ENCODE data around the gene CNR1.

CNR1 gene

DNA sequence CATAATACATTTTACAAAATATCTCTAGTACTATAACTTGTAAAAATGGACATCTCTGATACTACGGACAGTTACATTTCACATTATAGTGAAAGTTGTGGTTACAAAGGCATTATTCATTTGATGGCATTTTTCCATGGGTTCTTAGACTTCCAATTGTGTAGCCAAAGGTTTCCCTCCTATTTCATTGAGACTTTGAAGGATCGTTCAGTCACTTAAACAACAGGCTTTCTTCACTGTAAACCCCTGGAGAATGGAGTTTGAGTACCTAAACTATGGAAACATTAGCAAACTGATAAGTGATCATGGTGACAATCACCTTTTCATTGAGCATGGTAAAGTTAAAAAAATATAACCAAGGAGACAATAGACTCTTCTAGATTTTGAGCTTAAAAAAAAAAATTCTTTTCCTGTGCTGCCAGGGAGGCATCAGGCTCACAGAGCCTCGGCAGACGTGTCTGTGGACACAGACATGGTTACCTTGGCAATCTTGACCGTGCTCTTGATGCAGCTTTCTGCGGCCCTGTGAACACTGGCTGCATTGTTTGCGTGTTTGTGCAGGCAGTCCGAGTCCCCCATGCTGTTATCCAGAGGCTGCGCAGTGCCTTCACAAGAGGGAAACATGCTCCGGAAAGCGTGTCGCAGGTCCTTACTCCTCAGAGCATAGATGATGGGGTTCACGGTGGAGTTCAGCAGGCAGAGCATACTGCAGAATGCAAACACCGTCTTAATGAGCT is 22.6 kb downstream of the CNR1 start:
- no peak for DNase-seq (ENCODE audit: low spot score)

DNA sequence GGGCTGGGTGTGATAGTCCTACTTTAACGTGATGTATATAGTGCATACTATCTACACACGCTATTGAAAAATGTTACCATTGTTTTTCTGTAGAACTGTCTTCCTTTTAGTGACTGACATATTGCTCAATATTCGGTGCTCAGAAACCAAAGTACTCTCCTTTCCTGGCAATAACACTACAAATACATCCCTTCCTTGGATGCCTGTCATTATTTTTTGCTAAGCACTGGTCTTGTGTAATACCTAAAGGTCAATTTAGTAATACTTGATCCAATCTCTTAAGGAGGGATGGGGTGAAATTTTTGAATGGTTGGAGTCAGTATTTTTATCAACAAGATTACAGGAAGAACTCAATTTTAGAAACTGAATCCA is 23.9 kb downstream of the CNR1 start:
- DNase-seq (ENCODE audit: low spot score): no peak

DNA sequence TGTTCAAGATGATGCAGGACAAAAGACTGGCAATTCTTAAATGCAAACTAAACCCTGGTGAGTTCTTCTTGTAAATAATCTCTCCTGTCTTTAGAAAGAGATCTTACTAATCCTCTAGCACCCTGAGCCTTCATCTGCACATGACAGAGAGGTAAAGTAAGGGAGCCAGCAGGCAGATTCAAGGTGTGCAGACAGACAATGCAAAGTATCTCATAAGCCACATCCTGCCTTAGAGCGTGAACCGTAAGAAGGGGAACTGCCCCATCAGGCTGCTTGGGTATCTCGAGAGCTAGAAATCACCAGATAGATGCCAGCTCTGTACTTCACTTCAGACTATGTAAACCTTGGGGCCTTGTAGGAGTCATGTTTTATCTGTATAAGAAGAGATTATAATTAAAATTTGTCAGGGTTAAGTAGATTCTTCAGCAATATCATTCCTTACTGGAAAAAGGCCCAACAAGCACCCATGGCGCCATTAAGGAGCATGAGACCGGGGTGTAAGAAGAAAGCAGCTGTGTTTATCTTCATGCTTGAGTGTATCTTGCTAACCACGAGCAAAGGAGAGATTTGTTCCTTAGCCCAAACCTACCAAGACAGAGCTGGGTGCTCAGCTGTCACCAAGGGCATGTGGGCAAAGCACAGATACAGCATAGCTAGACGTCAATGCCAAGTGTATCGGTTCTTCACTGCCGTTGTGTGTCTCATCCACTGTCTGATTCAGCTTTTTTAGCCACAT is 24.4 kb downstream of the CNR1 start:
- peak; percentile 30 for DNase-seq (ENCODE audit: low spot score)

DNA sequence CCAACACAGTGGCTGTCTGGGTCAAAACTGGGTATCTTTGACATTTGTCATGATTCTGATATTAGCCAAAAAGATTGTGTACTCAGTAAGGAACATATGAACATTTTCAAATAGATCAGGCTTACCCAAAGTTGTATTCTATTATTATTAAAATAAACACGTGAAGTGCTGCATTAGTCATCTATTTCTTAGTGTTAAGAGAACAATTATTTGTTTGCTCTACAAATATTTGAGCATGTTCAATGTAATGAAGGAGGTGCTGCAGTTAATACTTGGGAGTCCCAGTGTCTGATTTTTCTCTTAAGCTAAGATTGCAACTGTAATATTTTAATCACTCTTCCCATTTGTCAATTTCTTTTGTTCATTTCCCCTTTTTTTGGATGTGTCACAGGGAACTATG is 28.2 kb downstream of the CNR1 start:
- DNase-seq (ENCODE audit: low spot score): no peak

DNA sequence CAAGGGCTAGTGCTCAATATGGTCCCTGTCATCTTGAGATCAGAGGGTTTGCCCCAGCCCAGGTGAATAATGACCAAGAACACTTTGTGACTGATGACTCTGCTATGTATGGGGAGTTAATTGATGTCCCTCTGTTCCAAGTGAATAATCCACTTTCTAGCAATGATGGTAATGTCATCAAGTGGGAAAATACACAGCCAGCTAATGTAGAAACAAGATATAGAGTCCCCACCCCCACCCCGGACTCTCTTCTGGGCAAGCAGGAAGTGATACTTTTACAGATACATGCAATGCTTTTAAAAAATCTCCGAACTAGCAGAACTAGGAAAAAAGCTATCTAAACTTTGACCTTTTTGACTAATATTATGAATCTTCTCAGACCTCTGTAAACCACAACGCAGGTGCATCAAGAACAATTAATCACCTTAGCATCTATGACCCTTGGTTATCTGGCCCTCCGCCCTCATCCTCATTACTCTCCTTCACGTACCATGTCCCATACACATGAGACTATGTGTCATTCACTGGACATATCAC is 30.5 kb downstream of the CNR1 start:
- no peak for DNase-seq (ENCODE audit: low spot score)

DNA sequence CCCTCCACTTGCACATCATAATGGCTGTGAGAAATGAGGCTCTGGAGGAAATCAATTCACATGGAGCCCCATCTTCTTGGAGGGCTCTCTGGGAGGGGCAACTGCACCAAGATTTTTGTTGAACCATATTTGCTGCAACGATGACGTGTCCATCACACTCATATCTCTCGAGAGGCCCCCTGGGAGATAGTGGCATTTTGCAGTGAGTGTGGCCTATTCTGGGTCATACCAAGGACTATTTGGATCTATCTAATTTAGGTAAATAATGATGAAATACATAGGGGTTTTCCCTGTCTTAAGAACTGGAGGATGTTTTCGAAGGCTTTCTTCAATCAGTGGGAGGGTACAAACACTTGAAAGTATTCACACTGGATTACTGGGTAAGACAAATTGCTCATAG is 31.6 kb downstream of the CNR1 start:
- DNase-seq (ENCODE audit: low spot score): no peak

DNA sequence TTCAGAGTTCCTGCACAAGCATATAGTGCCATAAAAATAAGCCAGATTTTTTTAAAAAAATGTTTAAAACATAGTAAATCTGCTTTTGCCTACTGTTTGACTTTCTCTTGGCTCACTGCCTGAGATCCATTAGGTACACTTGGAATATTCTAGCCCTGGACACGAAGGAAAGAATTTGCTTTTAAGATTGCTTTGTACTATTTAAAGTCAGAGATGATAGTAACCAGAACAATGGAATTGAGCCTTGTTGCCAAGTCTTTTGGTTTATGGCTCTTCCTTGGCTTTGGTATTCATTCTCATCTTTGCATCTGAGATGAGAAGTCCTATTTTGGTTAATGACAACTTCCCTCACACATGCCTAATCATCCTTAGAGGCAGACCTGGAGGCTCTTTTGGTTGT is 32.4 kb downstream of the CNR1 start:
- DNase-seq (ENCODE audit: low spot score): no peak

DNA sequence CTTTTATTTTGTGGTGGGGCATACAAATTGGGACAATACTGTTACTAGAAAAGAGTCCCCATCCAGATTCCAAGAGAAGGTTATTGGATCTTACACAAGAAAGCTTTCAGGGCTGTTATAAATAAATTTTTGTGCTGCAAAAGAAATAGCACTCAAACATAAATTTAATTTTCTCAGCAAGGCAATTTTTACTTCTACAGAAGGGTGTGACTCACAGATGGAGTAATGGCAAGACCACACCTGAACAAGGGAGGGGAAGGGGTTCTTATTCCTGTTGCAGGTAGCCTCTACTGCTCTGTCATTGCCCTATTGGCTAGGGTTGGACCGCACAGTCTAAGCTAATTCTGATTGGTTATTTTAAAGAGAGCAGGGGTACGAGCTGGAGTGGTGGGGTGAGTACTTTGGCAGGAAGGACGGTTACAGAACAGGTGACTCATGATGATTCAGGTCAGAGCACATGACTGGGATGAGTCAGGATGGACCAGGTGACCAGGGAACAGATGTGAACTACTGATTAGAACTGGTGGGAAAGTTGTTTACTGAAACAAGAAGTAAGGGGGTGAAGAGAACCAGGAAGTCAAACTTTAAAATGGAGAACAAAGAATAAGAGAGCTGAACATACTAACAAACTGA is 41.1 kb downstream of the CNR1 start:
- no peak for DNase-seq (ENCODE audit: low spot score)

DNA sequence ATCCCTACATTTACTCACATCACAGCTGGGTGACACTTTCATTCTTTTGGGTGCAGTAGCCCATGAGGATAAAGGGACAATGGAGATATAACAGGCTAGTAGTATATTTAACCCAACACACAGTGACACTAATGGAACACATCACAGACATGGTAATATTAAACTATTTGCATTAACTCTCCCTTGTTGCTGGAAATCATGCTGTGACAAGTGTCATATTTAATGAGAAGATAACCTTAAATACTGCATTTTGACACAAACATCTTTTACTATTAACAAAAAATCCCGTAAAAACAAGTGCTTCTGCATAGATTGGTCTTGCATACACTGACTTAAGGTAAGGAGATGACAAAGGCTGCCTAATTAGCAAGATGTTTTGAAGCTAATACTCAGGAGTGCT is 45.5 kb downstream of the CNR1 start:
- DNase-seq (ENCODE audit: low spot score): no peak

DNA sequence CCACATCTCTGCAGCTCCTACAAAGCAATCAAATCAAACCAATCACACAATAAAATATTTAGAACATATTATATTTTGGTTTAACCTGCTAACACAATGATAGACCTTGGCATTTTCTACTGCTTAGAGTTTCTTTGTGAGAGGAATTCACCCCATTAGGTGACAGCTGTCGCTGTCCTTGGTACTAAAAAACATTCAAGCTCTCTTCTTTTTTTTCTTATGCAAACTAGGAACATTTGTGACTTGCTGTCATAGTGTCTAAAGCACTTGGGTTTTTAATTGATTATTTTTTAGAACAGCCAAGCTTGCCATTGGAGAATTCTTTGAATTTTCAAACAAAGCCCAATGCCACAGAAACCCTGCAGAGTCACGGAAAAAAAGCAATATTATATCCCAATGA is 46.4 kb downstream of the CNR1 start:
- DNase-seq (ENCODE audit: low spot score): no peak

DNA sequence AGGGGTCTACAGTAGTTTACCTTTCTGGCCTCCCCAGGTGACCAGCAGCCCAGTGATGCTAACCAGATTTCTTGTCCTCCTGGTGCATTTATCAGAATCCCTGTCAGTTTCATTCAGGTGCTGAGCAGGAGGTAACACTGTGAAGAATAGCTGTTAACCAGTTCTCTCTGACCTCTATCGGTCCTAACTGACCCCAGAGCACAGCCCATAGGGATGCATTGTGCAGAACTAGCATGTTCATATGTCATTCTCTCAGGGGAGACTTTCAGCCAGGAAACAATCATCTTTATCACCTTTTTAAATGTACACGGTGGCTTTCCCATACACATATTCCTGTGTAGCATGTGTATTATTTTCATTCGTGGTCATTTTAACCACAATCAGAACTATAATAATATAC is 49.9 kb downstream of the CNR1 start:
- DNase-seq (ENCODE audit: low spot score): no peak

DNA sequence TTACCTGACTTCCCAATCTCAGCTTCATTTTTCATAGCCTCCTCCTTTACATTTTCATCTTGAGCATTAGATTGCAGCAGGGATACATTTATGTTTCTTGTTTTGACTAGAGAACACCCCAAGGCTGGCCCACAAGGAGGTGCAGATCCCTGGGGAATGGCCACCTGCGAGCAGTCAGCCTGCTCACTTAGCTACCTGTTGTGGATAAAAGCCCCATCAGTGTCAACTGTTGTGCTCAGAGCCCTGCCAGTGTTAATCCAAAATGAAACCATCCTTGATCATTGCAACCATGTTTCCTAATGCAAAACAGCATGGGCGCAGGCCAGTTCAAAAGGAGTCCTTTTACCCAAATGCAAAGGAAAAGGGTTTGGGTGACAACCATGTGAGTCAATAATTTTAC is 50.8 kb downstream of the CNR1 start:
- no peak for DNase-seq (ENCODE audit: low spot score)

DNA sequence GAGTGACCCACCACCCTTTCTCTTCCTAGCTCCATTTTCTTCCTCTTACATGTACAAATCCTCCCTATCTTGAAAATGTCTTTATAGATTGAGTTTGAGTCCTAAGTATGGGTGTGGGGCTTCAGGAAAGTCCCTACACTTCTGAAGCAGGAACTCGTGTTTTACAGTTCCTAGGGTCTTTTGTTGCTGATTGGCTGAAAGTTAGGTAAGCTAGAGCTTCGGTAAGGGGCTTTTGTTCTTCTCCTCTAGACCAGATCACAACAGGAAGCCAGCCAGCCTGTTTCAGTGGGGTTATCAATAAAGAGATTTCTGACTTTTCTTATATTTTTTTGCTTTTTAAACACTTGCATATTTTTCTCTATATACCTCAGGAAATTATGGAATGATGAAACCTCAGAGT is 51.3 kb downstream of the CNR1 start:
- DNase-seq (ENCODE audit: low spot score): no peak

DNA sequence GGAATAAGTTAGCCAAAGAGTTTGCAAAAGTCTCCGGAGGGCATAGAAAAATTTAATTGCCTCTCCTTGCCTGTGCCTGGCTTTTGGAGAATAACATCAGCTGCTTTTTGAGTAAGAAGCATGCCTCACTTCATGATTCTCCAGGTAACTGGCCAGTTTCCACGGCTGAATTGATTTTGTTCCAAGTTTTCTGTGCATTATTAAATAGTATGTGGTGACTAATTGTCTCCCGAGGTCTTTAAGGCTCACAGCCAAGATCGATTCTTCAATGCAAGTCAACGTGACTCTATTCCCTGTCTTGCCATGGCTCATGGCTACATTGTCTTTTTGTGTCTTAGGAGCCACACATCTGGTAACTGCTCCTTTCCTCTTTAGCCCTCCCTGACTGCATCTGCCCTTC is 54.2 kb downstream of the CNR1 start:
- DNase-seq (ENCODE audit: low spot score): no peak

DNA sequence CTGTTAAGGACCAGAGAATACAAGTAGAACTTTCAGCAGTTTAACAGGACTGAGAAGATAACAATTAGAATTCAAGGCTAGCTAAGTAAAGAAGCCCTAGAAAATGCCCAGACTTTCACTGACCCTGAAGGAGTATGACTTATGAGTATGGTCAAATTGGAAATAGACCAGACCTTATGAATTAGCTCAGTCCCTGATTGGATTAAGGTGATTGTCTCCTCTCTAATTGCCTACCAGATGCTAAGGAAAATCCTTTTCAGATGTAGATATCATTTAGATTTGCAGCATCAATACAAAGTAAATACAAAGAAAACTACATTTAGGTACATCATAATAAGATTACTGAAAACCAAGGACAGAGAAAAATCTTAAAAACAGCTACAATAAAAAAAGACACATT is 58.9 kb downstream of the CNR1 start:
- no peak for DNase-seq (ENCODE audit: low spot score)

DNA sequence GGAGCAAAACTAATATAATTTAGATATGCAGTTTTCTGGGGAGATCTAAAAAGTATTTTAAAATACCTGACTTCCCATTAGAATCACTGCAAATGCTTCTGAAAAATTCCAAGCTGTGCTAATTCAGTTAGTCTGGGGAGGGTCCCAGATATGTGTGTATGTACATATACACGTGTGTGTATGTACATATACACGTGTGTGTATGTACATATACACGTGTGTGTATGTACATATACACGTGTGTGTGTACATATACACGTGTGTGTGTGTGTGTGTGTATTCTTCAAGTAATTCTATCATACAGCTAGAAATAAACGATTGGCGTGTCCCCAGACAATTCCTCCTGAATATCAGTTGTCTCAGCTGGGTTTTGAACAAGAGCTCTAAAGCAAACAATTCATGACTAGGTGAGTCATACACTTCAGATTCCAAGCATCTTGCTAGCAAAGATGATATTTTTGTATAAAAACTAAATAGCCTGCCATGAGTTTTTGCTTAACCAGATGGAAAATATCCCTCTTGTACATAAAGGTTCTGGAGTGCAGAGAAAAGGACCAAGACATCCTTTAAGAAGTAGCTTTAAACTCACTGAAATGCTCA is 60.3 kb downstream of the CNR1 start:
- no peak for DNase-seq (ENCODE audit: low spot score)
